HepG2 (cell line): ENCODE results near the gene IGF2. TPM values are rescaled to one million over a fixed set of nuclear protein-coding genes. Genes with fewer than 3 reads are reported as not detected.
A peak's percentile ranks its signal among the peaks of the same experiment; 100 is the strongest.

Experiments
- ARNT2 ChIP-seq: sonication (generic); formaldehyde crosslinking; IDR thresholded peaks from 2 replicates; pipeline ENCODE4 v1.8.0; 2022; ENCODE audit warnings: mild to moderate bottlenecking, low read depth, missing genetic modification reagents, moderate library complexity
- GATAD1 ChIP-seq: IDR thresholded peaks from 2 replicates; pipeline ENCODE4 v1.6.1; 2016; ENCODE audit warnings: missing genetic modification reagents, missing compliant biosample characterization
- KDM4B ChIP-seq: sonication (generic); formaldehyde crosslinking; IDR thresholded peaks from 2 replicates; pipeline ENCODE4 v1.4.0; 2020; ENCODE audit warnings: missing genetic modification reagents
- MAFG ChIP-seq: sonication (generic); formaldehyde crosslinking; IDR thresholded peaks from 2 replicates; pipeline ENCODE4 v1.5.1; 2020; ENCODE audit warnings: mild to moderate bottlenecking, missing genetic modification reagents
- NCOA1 ChIP-seq: sonication (generic); formaldehyde crosslinking; IDR thresholded peaks from 2 replicates; pipeline ENCODE4 v1.9.0; 2021; ENCODE audit warnings: missing genetic modification reagents
- NR2F6 ChIP-seq, 2 experiments: IDR thresholded peaks; 2 replicates each; pipeline ENCODE4 v1.6.1; 2016; ENCODE audit warnings: antibody characterized with exemption in 1 of 2, mild to moderate bottlenecking in 1 of 2
- POLR2AphosphoS5 ChIP-seq: IDR thresholded peaks from 2 replicates; pipeline ENCODE4 v1.6.1; 2012; ENCODE audit warnings: low read depth, low read length
- ZNF235 ChIP-seq: sonication (generic); formaldehyde crosslinking; IDR thresholded peaks from 2 replicates; pipeline ENCODE4 v1.8.1; 2023; ENCODE audit warnings: mild to moderate bottlenecking, missing genetic modification reagents, borderline replicate concordance
- ZNF713 ChIP-seq: sonication (generic); formaldehyde crosslinking; IDR thresholded peaks from 2 replicates; pipeline ENCODE4 v1.4.0; 2020; ENCODE audit warnings: mild to moderate bottlenecking, missing genetic modification reagents
- ZNF75D ChIP-seq: sonication (generic); formaldehyde crosslinking; IDR thresholded peaks from 2 replicates; pipeline ENCODE4 v1.8.1; 2023; ENCODE audit warnings: missing genetic modification reagents, mild to moderate bottlenecking, borderline replicate concordance
- ZNF777 ChIP-seq: sonication (generic); formaldehyde crosslinking; IDR thresholded peaks from 2 replicates; pipeline ENCODE4 v1.4.0; 2020; ENCODE audit warnings: missing genetic modification reagents
- ZSCAN22 ChIP-seq: sonication (generic); formaldehyde crosslinking; IDR thresholded peaks from 2 replicates; pipeline ENCODE4 v1.4.0; 2020; ENCODE audit warnings: mild to moderate bottlenecking, missing genetic modification reagents
- polyA plus RNA-seq, 8 experiments: library from polyadenylated mRNA; depleted of rRNA in 3 of 8; stranded (reverse) in 7 of 8; unstranded in 1 of 8; fragments of >200 nt; fragmentation: Illumina TruSeq in 4 of 8; extraction: Trizol in 4 of 8; gene quantifications; 2 replicates each; pipeline versions ENCODE4 v1.2.1 to v1.2.3, GENCODE V29; 2011 to 2016; ENCODE audit warnings: low read depth in 4 of 8, missing spikeins in 1 of 8, mixed read lengths in 1 of 8; ENCODE audit not compliant: insufficient read depth in 1 of 8
- total RNA-seq, 5 experiments: library from RNA; depleted of rRNA; stranded (reverse); fragments of >200 nt; fragmentation: Illumina TruSeq; extraction: Trizol; gene quantifications; 2 replicates each; pipeline ENCODE4 v1.2.3, GENCODE V29; 2016; ENCODE audit warnings: low read depth in 1 of 5
- TF ChIP-seq, protein P1 (sequence below): sonication (generic); formaldehyde crosslinking; IDR thresholded peaks from 2 replicates; pipeline ENCODE4 v1.4.0; 2020; ENCODE audit warnings: low read depth, missing genetic modification reagents
- TF ChIP-seq, protein P2 (sequence below): sonication (generic); formaldehyde crosslinking; conservative IDR thresholded peaks from 2 replicates; pipeline ENCODE4 v1.8.1; 2023; ENCODE audit warnings: missing genetic modification reagents
- TF ChIP-seq, protein P3 (sequence below): IDR thresholded peaks from 2 replicates; pipeline ENCODE4 v1.6.1; 2016; ENCODE audit warnings: control low read depth
- TF ChIP-seq, protein P4 (sequence below): sonication (generic); formaldehyde crosslinking; IDR thresholded peaks from 2 replicates; pipeline ENCODE4 v1.5.0; 2020; ENCODE audit warnings: mild to moderate bottlenecking, missing genetic modification reagents, borderline replicate concordance
- TF ChIP-seq, protein P5 (sequence below): sonication (generic); formaldehyde crosslinking; IDR thresholded peaks from 2 replicates; pipeline ENCODE4 v1.9.0; 2021; ENCODE audit warnings: missing genetic modification reagents, mild to moderate bottlenecking, borderline replicate concordance

IGF2 gene
- total and polyA plus RNA-seq, 2 of the 13 experiments (the other 11 are each of a cell fraction or from before 2014, with no cell fraction given): 79.1 to 254 TPM

DNA sequence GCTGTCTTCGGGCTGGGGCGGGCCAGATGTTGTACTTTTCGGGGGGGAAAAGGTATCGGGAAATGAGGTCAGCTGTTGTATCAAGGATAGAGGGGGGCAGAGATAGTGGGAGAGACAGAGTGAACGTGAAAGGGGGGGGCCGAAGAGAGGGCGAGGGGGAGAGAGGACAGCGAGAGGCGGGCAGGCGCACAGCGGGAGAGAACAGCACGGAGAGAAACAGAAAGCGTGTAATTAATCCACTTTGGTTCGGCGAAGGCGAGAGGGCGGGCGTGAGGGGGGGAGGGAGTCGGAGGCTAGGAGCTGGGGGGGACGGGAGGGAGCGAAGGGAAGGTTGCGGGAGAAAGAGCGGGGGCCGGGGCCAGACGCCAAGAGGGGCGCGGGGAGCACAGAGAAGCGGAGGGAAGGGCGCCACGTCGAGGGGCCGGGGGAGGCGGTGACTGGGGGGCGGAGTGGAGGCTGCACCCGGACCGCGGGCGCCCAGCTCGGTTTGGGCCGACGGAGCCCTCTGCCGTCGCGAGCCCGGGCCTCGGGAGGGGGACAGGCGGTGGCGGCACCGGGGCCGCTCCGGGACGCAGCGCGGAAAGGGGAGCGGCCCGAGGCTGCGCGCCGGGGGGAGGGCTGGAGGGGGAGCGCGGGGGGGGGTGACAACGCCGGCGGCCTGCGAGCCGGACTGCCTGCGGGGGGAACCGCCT, 612 bp downstream of the IGF2 start (continued):
- TF ChIP-seq POLR2AphosphoS5 (peak; percentile 79), ZNF713 (CRISPR knock-in tag) (no peak), ZNF777 (CRISPR knock-in tag) (peak; percentile 89), NCOA1 (CRISPR knock-in tag) (no peak), ARNT2 (CRISPR knock-in tag) (0 out of 2 replicates have a peak, but pooled peaks have one; percentile 68), KDM4B (no peak), ZNF235 (CRISPR knock-in tag) (0 out of 2 replicates have a peak, but pooled peaks have one; percentile 41), NR2F6 (IDR thresholded peaks at IDR 0.05) (no peak), NR2F6 (CRISPR knock-in tag; IDR thresholded peaks at IDR 0.05) (no peak), ZNF75D (CRISPR knock-in tag) (no peak), GATAD1 (CRISPR knock-in tag) (no peak), MAFG (no peak), ZSCAN22 (CRISPR knock-in tag) (no peak)
- TF ChIP-seq, protein P1, sequence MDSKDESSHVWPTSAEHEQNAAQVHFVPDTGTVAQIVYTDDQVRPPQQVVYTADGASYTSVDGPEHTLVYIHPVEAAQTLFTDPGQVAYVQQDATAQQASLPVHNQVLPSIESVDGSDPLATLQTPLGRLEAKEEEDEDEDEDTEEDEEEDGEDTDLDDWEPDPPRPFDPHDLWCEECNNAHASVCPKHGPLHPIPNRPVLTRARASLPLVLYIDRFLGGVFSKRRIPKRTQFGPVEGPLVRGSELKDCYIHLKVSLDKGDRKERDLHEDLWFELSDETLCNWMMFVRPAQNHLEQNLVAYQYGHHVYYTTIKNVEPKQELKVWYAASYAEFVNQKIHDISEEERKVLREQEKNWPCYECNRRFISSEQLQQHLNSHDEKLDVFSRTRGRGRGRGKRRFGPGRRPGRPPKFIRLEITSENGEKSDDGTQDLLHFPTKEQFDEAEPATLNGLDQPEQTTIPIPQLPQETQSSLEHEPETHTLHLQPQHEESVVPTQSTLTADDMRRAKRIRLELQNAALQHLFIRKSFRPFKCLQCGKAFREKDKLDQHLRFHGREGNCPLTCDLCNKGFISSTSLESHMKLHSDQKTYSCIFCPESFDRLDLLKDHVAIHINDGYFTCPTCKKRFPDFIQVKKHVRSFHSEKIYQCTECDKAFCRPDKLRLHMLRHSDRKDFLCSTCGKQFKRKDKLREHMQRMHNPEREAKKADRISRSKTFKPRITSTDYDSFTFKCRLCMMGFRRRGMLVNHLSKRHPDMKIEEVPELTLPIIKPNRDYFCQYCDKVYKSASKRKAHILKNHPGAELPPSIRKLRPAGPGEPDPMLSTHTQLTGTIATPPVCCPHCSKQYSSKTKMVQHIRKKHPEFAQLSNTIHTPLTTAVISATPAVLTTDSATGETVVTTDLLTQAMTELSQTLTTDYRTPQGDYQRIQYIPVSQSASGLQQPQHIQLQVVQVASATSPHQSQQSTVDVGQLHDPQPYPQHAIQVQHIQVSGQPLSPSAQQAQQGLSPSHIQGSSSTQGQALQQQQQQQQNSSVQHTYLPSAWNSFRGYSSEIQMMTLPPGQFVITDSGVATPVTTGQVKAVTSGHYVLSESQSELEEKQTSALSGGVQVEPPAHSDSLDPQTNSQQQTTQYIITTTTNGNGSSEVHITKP (CRISPR knock-in tag): no peak
- TF ChIP-seq, protein P2, sequence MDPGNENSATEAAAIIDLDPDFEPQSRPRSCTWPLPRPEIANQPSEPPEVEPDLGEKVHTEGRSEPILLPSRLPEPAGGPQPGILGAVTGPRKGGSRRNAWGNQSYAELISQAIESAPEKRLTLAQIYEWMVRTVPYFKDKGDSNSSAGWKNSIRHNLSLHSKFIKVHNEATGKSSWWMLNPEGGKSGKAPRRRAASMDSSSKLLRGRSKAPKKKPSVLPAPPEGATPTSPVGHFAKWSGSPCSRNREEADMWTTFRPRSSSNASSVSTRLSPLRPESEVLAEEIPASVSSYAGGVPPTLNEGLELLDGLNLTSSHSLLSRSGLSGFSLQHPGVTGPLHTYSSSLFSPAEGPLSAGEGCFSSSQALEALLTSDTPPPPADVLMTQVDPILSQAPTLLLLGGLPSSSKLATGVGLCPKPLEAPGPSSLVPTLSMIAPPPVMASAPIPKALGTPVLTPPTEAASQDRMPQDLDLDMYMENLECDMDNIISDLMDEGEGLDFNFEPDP (CRISPR knock-in tag): no peak
- TF ChIP-seq, protein P3, sequence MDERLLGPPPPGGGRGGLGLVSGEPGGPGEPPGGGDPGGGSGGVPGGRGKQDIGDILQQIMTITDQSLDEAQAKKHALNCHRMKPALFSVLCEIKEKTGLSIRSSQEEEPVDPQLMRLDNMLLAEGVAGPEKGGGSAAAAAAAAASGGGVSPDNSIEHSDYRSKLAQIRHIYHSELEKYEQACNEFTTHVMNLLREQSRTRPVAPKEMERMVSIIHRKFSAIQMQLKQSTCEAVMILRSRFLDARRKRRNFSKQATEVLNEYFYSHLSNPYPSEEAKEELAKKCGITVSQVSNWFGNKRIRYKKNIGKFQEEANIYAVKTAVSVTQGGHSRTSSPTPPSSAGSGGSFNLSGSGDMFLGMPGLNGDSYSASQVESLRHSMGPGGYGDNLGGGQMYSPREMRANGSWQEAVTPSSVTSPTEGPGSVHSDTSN (CRISPR knock-in tag): no peak
- TF ChIP-seq, protein P4, sequence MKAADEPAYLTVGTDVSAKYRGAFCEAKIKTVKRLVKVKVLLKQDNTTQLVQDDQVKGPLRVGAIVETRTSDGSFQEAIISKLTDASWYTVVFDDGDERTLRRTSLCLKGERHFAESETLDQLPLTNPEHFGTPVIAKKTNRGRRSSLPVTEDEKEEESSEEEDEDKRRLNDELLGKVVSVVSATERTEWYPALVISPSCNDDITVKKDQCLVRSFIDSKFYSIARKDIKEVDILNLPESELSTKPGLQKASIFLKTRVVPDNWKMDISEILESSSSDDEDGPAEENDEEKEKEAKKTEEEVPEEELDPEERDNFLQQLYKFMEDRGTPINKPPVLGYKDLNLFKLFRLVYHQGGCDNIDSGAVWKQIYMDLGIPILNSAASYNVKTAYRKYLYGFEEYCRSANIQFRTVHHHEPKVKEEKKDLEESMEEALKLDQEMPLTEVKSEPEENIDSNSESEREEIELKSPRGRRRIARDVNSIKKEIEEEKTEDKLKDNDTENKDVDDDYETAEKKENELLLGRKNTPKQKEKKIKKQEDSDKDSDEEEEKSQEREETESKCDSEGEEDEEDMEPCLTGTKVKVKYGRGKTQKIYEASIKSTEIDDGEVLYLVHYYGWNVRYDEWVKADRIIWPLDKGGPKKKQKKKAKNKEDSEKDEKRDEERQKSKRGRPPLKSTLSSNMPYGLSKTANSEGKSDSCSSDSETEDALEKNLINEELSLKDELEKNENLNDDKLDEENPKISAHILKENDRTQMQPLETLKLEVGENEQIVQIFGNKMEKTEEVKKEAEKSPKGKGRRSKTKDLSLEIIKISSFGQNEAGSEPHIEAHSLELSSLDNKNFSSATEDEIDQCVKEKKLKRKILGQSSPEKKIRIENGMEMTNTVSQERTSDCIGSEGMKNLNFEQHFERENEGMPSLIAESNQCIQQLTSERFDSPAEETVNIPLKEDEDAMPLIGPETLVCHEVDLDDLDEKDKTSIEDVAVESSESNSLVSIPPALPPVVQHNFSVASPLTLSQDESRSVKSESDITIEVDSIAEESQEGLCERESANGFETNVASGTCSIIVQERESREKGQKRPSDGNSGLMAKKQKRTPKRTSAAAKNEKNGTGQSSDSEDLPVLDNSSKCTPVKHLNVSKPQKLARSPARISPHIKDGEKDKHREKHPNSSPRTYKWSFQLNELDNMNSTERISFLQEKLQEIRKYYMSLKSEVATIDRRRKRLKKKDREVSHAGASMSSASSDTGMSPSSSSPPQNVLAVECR (CRISPR knock-in tag): 0 out of 2 replicates have a peak, but pooled peaks have one; percentile 31
- TF ChIP-seq, protein P5, sequence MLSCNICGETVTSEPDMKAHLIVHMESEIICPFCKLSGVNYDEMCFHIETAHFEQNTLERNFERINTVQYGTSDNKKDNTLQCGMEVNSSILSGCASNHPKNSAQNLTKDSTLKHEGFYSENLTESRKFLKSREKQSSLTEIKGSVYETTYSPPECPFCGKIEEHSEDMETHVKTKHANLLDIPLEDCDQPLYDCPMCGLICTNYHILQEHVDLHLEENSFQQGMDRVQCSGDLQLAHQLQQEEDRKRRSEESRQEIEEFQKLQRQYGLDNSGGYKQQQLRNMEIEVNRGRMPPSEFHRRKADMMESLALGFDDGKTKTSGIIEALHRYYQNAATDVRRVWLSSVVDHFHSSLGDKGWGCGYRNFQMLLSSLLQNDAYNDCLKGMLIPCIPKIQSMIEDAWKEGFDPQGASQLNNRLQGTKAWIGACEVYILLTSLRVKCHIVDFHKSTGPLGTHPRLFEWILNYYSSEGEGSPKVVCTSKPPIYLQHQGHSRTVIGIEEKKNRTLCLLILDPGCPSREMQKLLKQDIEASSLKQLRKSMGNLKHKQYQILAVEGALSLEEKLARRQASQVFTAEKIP (CRISPR knock-in tag): no peak
